Sigmoid colon (tissue), 7 donors: ENCODE measurements around the gene SPATC1L. TPM values are rescaled to one million over a fixed set of nuclear protein-coding genes. Genes with fewer than 3 reads are reported as not detected.

Experiments used
- DNase-seq: peaks from one replicate; pipeline ENCODE4 v3.0.0-alpha.2; 2019
- H3K27ac ChIP-seq, 4 donors: fragments of 200-600 bp; sonication (generic); one replicate each; pipeline ENCODE4 v1.5.1; 2016 to 2019; ENCODE audit warnings: mild to moderate bottlenecking in 1 of 4
- H3K27me3 ChIP-seq, 3 donors: fragments of 200-600 bp; sonication (generic); one replicate each; pipeline ENCODE4 v1.5.1; 2019; ENCODE audit warnings: mild to moderate bottlenecking in 1 of 3
- H3K36me3 ChIP-seq, 4 donors: fragments of 200-600 bp; sonication (generic); one replicate each; pipeline ENCODE4 v1.5.1; 2016 to 2019
- H3K4me1 ChIP-seq, 4 donors: fragments of 200-600 bp; sonication (generic); one replicate each; pipeline ENCODE4 v1.5.1; 2017 to 2019
- H3K4me3 ChIP-seq, 4 donors: fragments of 200-600 bp; sonication (generic); one replicate each; pipeline ENCODE4 v1.5.1; 2017 to 2019; ENCODE audit warnings: mild to moderate bottlenecking in 2 of 4, moderate library complexity in 1 of 4
- H3K9me3 ChIP-seq, 4 donors: fragments of 200-600 bp in 3 of 4; sonication (generic) in 3 of 4; one replicate each; pipeline versions ENCODE4 v1.5.1 to v1.6.1; 2013 to 2019
- CTCF ChIP-seq, 4 experiments: fragments of 450-650 bp in 3 of 4; fragments of 200-600 bp in 1 of 4; IDR thresholded peaks; one replicate each; pipeline ENCODE4 v1.5.1; 2016 to 2019; ENCODE audit warnings: antibody characterized with exemption in 4 of 4, mild to moderate bottlenecking in 3 of 4, moderate library complexity in 2 of 4
- EP300 ChIP-seq, 4 donors: sonication (generic); formaldehyde crosslinking; IDR thresholded peaks; one replicate each; pipeline ENCODE4 v1.6.1; 2017; ENCODE audit warnings: antibody characterized with exemption in 4 of 4
- POLR2A ChIP-seq, 2 donors: fragments of 450-650 bp; IDR thresholded peaks; one replicate each; pipeline ENCODE4 v1.6.1; 2016; ENCODE audit warnings: antibody characterized with exemption in 2 of 2, mild to moderate bottlenecking in 2 of 2, moderate library complexity in 2 of 2
- POLR2AphosphoS5 ChIP-seq, 4 donors: sonication (generic); formaldehyde crosslinking; IDR thresholded peaks; one replicate each; pipeline ENCODE4 v1.6.1; 2017; ENCODE audit warnings: antibody characterized with exemption in 4 of 4
- WGBS, 2 donors: extraction: QIAGEN DNeasy Blood & Tissue Kit; methylation state at CpG; one replicate each; pipeline ENCODE4 v1.1.7; 2013; 5-methylcytosine and 5-hydroxymethylcytosine counted together
- intact Hi-C: fragments of 100-400 bp; cut with DNase I; formaldehyde crosslinking; loops from one replicate; pipeline ENCODE4 v1.15.1; 2023
- polyA plus RNA-seq, 3 donors: library from polyadenylated mRNA; stranded (reverse); fragments of 200-250 nt; gene quantifications; one replicate each; pipeline ENCODE4 v1.2.3, GENCODE V29; 2013
- total RNA-seq, 4 donors: library from RNA; depleted of rRNA; stranded (reverse); fragments of >200 nt; gene quantifications; one replicate each; pipeline ENCODE4 v1.1.0, GENCODE V29; 2016
- donor health status: healthy with polysubstance abuse.
- donor health status: Bipolar disorder and iron deficiency.
- donor health status: healthy.

Gene SPATC1L
- total and polyA plus RNA-seq, 7 donors, result 0.95 to 18.3 (median 7.8) TPM

GRCh38 chr21:46145840-46146691 is 38.2 kb downstream of the SPATC1L start:
- Histone ChIP-seq H3K27me3 (no peaks in the 10 kb centered on the region), H3K36me3 (no peaks in the 10 kb centered on the region), H3K27ac (no peak overlapping the region), H3K9me3 (no peaks in the 10 kb centered on the region), H3K4me3 (no peak overlapping the region), H3K4me1 (peaks cover 0 to 10% (median 6%) of the 10 kb centered on the region in 4 donors)
- no peak for TF ChIP-seq CTCF (IDR thresholded peaks at IDR 0.05)
- no peak for TF ChIP-seq EP300 (IDR thresholded peaks at IDR 0.05)
- no peak for TF ChIP-seq POLR2A (IDR thresholded peaks at IDR 0.05)
- no peak for TF ChIP-seq POLR2AphosphoS5 (IDR thresholded peaks at IDR 0.05)
- 83 to 88% methylated on average over 60 of the region's 60 CpGs for WGBS, 2 donors
- intact Hi-C loops, result no loop called here
- peak; percentile 61 for DNase-seq

DNA sequence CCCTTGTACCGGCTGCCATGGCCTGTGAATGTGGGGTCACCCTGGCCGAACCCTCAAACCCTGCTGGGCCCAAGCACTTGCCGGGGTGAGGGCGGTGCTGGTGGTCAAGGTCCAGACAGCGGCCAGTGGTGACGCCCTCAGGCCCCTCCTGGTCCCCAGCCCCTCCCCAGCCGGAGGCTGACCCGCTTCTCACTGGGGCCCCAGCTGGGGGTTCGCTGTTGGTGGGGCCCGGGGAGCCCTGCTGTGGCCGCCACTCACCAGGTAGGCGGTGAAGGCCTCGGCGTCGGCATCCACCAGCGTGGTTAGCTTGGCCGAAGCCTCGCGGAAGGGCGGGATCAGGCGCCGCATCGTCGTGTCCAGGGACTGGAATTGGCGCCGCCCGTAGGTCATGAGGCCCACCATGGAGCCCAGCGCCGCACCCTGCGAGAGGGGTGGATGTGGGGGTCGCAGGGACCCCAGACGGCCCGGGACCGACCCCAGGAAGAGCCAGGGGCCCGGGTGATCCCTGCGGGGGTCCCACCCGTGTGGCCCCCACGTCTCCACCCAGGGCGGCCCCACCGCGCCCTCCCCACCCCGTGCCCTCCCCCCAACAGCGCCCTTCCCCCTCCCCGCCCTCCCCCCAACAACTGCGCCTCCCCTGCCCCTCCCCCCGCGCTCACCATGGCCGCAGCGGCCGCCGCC is 39.0 kb downstream of the SPATC1L start:
- Histone ChIP-seq H3K27ac (no peak overlapping the region), H3K9me3 (no peaks in the 10 kb centered on the region), H3K4me1 (peaks cover 0 to 10% (median 6%) of the 10 kb centered on the region in 4 donors), H3K4me3 (no peak overlapping the region), H3K27me3 (no peaks in the 10 kb centered on the region), H3K36me3 (no peaks in the 10 kb centered on the region)
- TF ChIP-seq POLR2AphosphoS5 (IDR thresholded peaks at IDR 0.05) (no peak), EP300 (IDR thresholded peaks at IDR 0.05) (no peak), CTCF (IDR thresholded peaks at IDR 0.05) (no peak), POLR2A (IDR thresholded peaks at IDR 0.05) (no peak)
- DNase-seq, result peak; percentile 66
- intact Hi-C loops, result no loop called here
- WGBS, 2 donors, result 87 to 92% methylated on average over 51 of the region's 51 CpGs

- TF ChIP-seq EP300 (IDR thresholded peaks at IDR 0.05) (no peak), POLR2AphosphoS5 (IDR thresholded peaks at IDR 0.05) (no peak), CTCF (IDR thresholded peaks at IDR 0.05) (no peak), POLR2A (IDR thresholded peaks at IDR 0.05) (no peak)
- Histone ChIP-seq H3K4me3 (no peak overlapping the region), H3K36me3 (no peaks in the 10 kb centered on the region), H3K27ac (no peak overlapping the region), H3K27me3 (no peaks in the 10 kb centered on the region), H3K9me3 (no peaks in the 10 kb centered on the region), H3K4me1 (peaks cover 0 to 10% (median 6%) of the 10 kb centered on the region in 4 donors)
- WGBS, 2 donors, result 32 to 53% methylated on average over 4 of the region's 4 CpGs
- intact Hi-C loops, result loop anchor here (5.0 kb wide), 3 partner anchors 38 to 143 kb away; partner anchors contain the start of genes LSS, MCM3AP, SPATC1L and YBEY
- DNase-seq, result peak; percentile 62
These were observed 39.7 kb downstream of the SPATC1L start for GRCh38 chr21:46144464-46145070.

GRCh38 chr21:46142582-46143473 is 41.4 kb downstream of the SPATC1L start:
- H3K4me1 ChIP-seq, result peaks cover 0 to 10% (median 6%) of the 10 kb centered on the region in 4 donors
- no peak overlapping the region for H3K4me3 ChIP-seq
- WGBS, 2 donors, result 79 to 85% methylated on average over 21 of the region's 21 CpGs
- TF ChIP-seq EP300 (IDR thresholded peaks at IDR 0.05) (no peak), POLR2A (IDR thresholded peaks at IDR 0.05) (no peak), POLR2AphosphoS5 (IDR thresholded peaks at IDR 0.05) (no peak), CTCF (IDR thresholded peaks at IDR 0.05) (no peak)
- H3K27ac ChIP-seq, result no peak overlapping the region
- intact Hi-C loops, result loop anchor here (5.0 kb wide), 3 partner anchors 39 to 144 kb away; partner anchors contain the start of genes LSS, MCM3AP, SPATC1L and YBEY
- no peaks in the 10 kb centered on the region for H3K27me3 ChIP-seq
- no peaks in the 10 kb centered on the region for H3K36me3 ChIP-seq
- DNase-seq, result peak; percentile 59
- no peaks in the 10 kb centered on the region for H3K9me3 ChIP-seq
